Activated CD8-positive, alpha-beta T cell treated with anti-CD3 and anti-CD28 coated beads, Interleukin-2, amount 10 ng/mL, durations not matched to agents 7 days and 5 days (primary cell): Measurements from ENCODE around the gene LGALS7. TPM values are rescaled to one million over a fixed set of nuclear protein-coding genes. Genes with fewer than 3 reads are reported as not detected.

Source experiments
- ATAC-seq: fragments of 150-1000 bp; cut with Tn5 transposase; one replicate; pipeline ENCODE4 v1.10.0; 2021; ENCODE audit warnings: moderate library complexity
- CTCF ChIA-PET: fragments of 350-600 bp; sonication (Branson Sonifier 250); formaldehyde crosslinking; loops from one replicate; lab custom pipeline; 2021; ENCODE audit warnings: antibody characterized with exemption; lab: Charles Lee
- POLR2A ChIA-PET: fragments of 350-600 bp; sonication (Branson Sonifier 250); formaldehyde crosslinking; loops from one replicate; lab custom pipeline; 2021; ENCODE audit warnings: antibody characterized with exemption; lab: Charles Lee
- DNase-seq: peaks from one replicate; pipeline ENCODE4 v3.0.0-alpha.2; 2020
- H3K27ac Mint-ChIP-seq: one replicate; pipeline ENCODE4 v1.8.0; 2021; ENCODE audit warnings: mild to moderate bottlenecking, mixed read lengths
- H3K27me3 Mint-ChIP-seq: one replicate; pipeline ENCODE4 v1.8.0; 2021; ENCODE audit warnings: low read depth, mixed read lengths
- H3K36me3 Mint-ChIP-seq: one replicate; pipeline ENCODE4 v1.8.0; 2021; ENCODE audit warnings: low read depth, mixed read lengths
- H3K4me1 Mint-ChIP-seq: one replicate; pipeline ENCODE4 v1.8.0; 2021; ENCODE audit warnings: low read depth, mixed read lengths
- H3K4me3 Mint-ChIP-seq: one replicate; pipeline ENCODE4 v1.8.0; 2021; ENCODE audit warnings: mild to moderate bottlenecking, mixed read lengths
- H3K9me3 Mint-ChIP-seq: one replicate; pipeline ENCODE4 v1.8.0; 2022; ENCODE audit warnings: mixed read lengths; ENCODE audit not compliant: insufficient read depth
- total RNA-seq, 2 experiments: library from RNA; stranded (reverse); gene quantifications; one replicate each; pipeline ENCODE4 v1.2.3, GENCODE V29; 2021

Gene LGALS7
- total RNA-seq, 2 experiments from 2014 or later = not detected

DNA sequence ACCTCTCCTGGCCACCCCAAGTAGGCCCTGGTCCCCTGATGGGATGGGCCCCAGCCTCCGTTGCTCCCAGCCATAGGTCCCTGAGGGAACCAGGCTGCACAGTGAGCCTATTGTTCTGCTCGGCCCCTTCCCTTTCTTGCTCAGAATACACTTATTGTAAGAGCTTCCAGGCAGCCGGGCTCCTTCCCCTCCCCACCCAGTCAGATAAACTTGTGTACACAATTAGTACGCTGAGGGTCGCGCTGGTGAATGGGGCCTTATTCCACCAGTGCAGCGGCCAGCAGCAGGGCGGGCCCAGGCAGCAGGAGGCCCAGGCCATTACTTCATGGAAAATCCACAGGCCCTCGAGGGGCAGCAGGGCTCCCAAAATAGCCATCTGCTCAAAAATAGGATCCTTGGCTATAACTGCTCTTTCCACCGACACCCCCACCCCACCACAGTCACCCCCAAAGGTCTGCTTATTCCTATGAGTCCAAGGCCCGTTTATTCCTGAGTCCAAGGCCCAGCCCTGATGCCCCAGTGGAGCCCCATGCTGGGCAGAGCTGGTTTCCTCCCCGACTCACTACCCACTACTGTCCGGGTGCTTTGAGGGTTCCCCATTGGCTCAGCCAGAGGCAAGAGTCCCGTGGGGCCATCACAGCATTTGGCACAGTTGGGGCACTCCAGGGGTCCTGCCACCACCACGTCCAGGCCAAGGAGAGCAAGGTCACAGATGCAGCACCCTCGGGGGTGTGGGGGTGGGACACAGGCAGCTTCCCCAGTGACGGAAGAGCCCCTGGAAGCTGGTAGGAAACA, 51.1 kb downstream of the LGALS7 start:
- H3K4me3 Mint-ChIP-seq = no peak overlapping the region
- no peaks in the 10 kb centered on the region for H3K9me3 Mint-ChIP-seq
- DNase-seq = no peak
- no peaks in the 10 kb centered on the region for H3K27me3 Mint-ChIP-seq
- POLR2A ChIA-PET = no interaction called here
- CTCF ChIA-PET = no interaction called here
- no peaks in the 10 kb centered on the region for H3K4me1 Mint-ChIP-seq
- peaks cover 35% of the 10 kb centered on the region for H3K36me3 Mint-ChIP-seq
- no peak for ATAC-seq
- H3K27ac Mint-ChIP-seq = no peak overlapping the region

DNA sequence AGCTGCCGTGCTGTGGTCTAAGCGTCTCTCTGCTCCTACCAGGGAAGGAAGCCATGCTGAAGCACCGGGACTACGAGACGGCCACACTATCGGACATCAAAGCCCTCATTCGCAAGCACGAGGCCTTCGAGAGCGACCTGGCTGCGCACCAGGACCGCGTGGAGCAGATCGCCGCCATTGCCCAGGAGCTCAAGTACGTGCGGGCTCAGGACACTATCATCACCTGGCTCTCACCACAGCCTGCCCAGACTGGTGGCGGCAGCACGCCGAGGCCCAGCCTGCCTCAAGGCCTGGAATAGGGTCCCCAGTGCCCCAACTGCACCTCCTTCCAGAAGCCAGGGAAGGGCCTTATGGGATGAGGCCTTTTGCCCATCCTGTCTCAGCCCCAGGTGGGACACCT, 51.8 kb downstream of the LGALS7 start:
- ChIA-PET POLR2A (no interaction called here), CTCF (no interaction called here)
- H3K36me3 Mint-ChIP-seq = peaks cover 33% of the 10 kb centered on the region
- no peak overlapping the region for H3K4me3 Mint-ChIP-seq
- DNase-seq (no peak), ATAC-seq (no peak)
- H3K27ac Mint-ChIP-seq = no peak overlapping the region
- H3K27me3 Mint-ChIP-seq = no peaks in the 10 kb centered on the region
- H3K9me3 Mint-ChIP-seq = no peaks in the 10 kb centered on the region
- no peaks in the 10 kb centered on the region for H3K4me1 Mint-ChIP-seq

Other genes with a start within 250 kb of the LGALS7 start
- gene MAP4K1, start 155.6 kb downstream of the LGALS7 start, total RNA-seq = 100 to 1,000 TPM; 259 to 269 TPM
- gene EIF3K, start 154.3 kb downstream of the LGALS7 start, total RNA-seq = 100 to 1,000 TPM; 325 to 352 TPM
- gene ACTN4, start 125.9 kb downstream of the LGALS7 start, total RNA-seq = 100 to 1,000 TPM; 357 to 373 TPM
- gene CAPN12, start 29.0 kb downstream of the LGALS7 start, total RNA-seq = 10 to 100 TPM; 12.2 to 16.2 TPM
- gene LGALS7B, start 15.7 kb upstream of the LGALS7 start, total RNA-seq = not detected
- gene LGALS4, start 39.4 kb upstream of the LGALS7 start, total RNA-seq = 1 to 10 TPM; 1.6 to 1.8 TPM
- gene ECH1, start 58.3 kb upstream of the LGALS7 start, total RNA-seq = 100 to 1,000 TPM; 170 to 175 TPM
- gene HNRNPL, start 76.5 kb upstream of the LGALS7 start, total RNA-seq = 100 to 1,000 TPM; 509 to 553 TPM
- gene RINL, start 104.8 kb upstream of the LGALS7 start, total RNA-seq = 10 to 100 TPM; 58.9 to 63.5 TPM
- gene SIRT2, start 126.1 kb upstream of the LGALS7 start, total RNA-seq = 10 to 100 TPM; 36.4 to 40.3 TPM
- gene NFKBIB, start 126.5 kb upstream of the LGALS7 start, total RNA-seq = 10 to 100 TPM; 31.9 to 36.6 TPM
- 1 to 10 TPM in 1 of 2 experiments, under 1 TPM in 1; 0.79 to 1.1 TPM for gene CCER2, start 138.7 kb upstream of the LGALS7 start, total RNA-seq
- 10 to 100 TPM; 36.2 to 36.6 TPM for gene SARS2, start 157.2 kb upstream of the LGALS7 start, total RNA-seq
- 10 to 100 TPM; 60.2 to 61.7 TPM for gene MRPS12, start 157.4 kb upstream of the LGALS7 start, total RNA-seq
- gene FBXO17, start 202.2 kb upstream of the LGALS7 start, total RNA-seq = not detected